ENCODE measurements around the gene KCNH2. TPM values are rescaled to one million over a fixed set of nuclear protein-coding genes. Genes with fewer than 3 reads are reported as not detected.
A peak's percentile ranks its signal among the peaks of the same experiment; 100 is the strongest.

Gene KCNH2
- total RNA-seq, 3 donors from 2014 or later = 0.49 to 0.71 (median 0.66) TPM

- DNase-seq (no peak), ATAC-seq (no peak)
- no peaks in the 10 kb centered on the region for H3K36me3 Mint-ChIP-seq (ENCODE audit: insufficient read depth)
- no peaks in the 10 kb centered on the region for H3K9me3 Mint-ChIP-seq
- no peak overlapping the region for H3K4me3 Mint-ChIP-seq
- peaks cover 6% of the 10 kb centered on the region for H3K27me3 Mint-ChIP-seq (ENCODE audit: low read depth)
- peaks cover 46% of the 10 kb centered on the region for H3K4me1 Mint-ChIP-seq (ENCODE audit: low read depth)
Observed at GRCh38 chr7:150941351-150942000, 36.6 kb downstream of the KCNH2 start.

GRCh38 chr7:150940431-150941102 lies 37.6 kb downstream of the KCNH2 start:
- no peak for ATAC-seq
- peaks cover 2% of the 10 kb centered on the region for H3K27me3 Mint-ChIP-seq (ENCODE audit: low read depth)
- no peak for DNase-seq
- H3K4me1 Mint-ChIP-seq (ENCODE audit: low read depth) = peaks cover 46% of the 10 kb centered on the region
- no peak overlapping the region for H3K4me3 Mint-ChIP-seq
- no peaks in the 10 kb centered on the region for H3K36me3 Mint-ChIP-seq (ENCODE audit: insufficient read depth)
- no peaks in the 10 kb centered on the region for H3K9me3 Mint-ChIP-seq

GRCh38 chr7:150939466-150939865 lies 38.7 kb downstream of the KCNH2 start:
- Mint-ChIP-seq H3K36me3 (ENCODE audit: insufficient read depth) (no peaks in the 10 kb centered on the region), H3K4me1 (ENCODE audit: low read depth) (peaks cover 46% of the 10 kb centered on the region), H3K4me3 (no peak overlapping the region), H3K27me3 (ENCODE audit: low read depth) (peaks cover 1% of the 10 kb centered on the region), H3K9me3 (no peaks in the 10 kb centered on the region)
- ATAC-seq (no peak), DNase-seq (no peak)

GRCh38 chr7:150939052-150939451 lies 39.1 kb downstream of the KCNH2 start:
- ATAC-seq (no peak), DNase-seq (no peak)
- Mint-ChIP-seq H3K9me3 (no peaks in the 10 kb centered on the region), H3K4me3 (no peak overlapping the region), H3K27me3 (ENCODE audit: low read depth) (peaks cover 1% of the 10 kb centered on the region), H3K4me1 (ENCODE audit: low read depth) (peaks cover 46% of the 10 kb centered on the region), H3K36me3 (ENCODE audit: insufficient read depth) (no peaks in the 10 kb centered on the region)

- Mint-ChIP-seq H3K9me3 (no peaks in the 10 kb centered on the region), H3K27me3 (ENCODE audit: low read depth) (peaks cover 1% of the 10 kb centered on the region), H3K36me3 (ENCODE audit: insufficient read depth) (no peaks in the 10 kb centered on the region), H3K4me1 (ENCODE audit: low read depth) (peaks cover 46% of the 10 kb centered on the region), H3K4me3 (no peak overlapping the region)
- ATAC-seq = no peak
- DNase-seq = no peak
Observed at GRCh38 chr7:150938566-150938965, 39.6 kb downstream of the KCNH2 start.

GRCh38 chr7:150937848-150938561 lies 40.1 kb downstream of the KCNH2 start:
- no peak for DNase-seq
- Mint-ChIP-seq H3K4me1 (ENCODE audit: low read depth) (peaks cover 43% of the 10 kb centered on the region), H3K4me3 (peak overlapping the region; percentile 53), H3K9me3 (no peaks in the 10 kb centered on the region), H3K36me3 (ENCODE audit: insufficient read depth) (no peaks in the 10 kb centered on the region), H3K27me3 (ENCODE audit: low read depth) (peaks cover 1% of the 10 kb centered on the region)
- ATAC-seq = peak; percentile 84 to 87

GRCh38 chr7:150936018-150936417 lies 42.1 kb downstream of the KCNH2 start:
- DNase-seq (no peak), ATAC-seq (no peak)
- Mint-ChIP-seq H3K9me3 (no peaks in the 10 kb centered on the region), H3K4me3 (no peak overlapping the region), H3K4me1 (ENCODE audit: low read depth) (peaks cover 27% of the 10 kb centered on the region), H3K36me3 (ENCODE audit: insufficient read depth) (no peaks in the 10 kb centered on the region), H3K27me3 (ENCODE audit: low read depth) (peaks cover 1% of the 10 kb centered on the region)

GRCh38 chr7:150935149-150935548 lies 43.0 kb downstream of the KCNH2 start:
- peaks cover 27% of the 10 kb centered on the region for H3K4me1 Mint-ChIP-seq (ENCODE audit: low read depth)
- DNase-seq = no peak
- peaks cover 1% of the 10 kb centered on the region for H3K27me3 Mint-ChIP-seq (ENCODE audit: low read depth)
- H3K9me3 Mint-ChIP-seq = no peaks in the 10 kb centered on the region
- no peaks in the 10 kb centered on the region for H3K36me3 Mint-ChIP-seq (ENCODE audit: insufficient read depth)
- no peak for ATAC-seq
- no peak overlapping the region for H3K4me3 Mint-ChIP-seq

- H3K4me1 Mint-ChIP-seq (ENCODE audit: low read depth) = peaks cover 24% of the 10 kb centered on the region
- H3K36me3 Mint-ChIP-seq (ENCODE audit: insufficient read depth) = no peaks in the 10 kb centered on the region
Observed at GRCh38 chr7:150934045-150934766, 43.9 kb downstream of the KCNH2 start.

GRCh38 chr7:150931199-150931869 lies 46.8 kb downstream of the KCNH2 start:
- DNase-seq (no peak), ATAC-seq (no peak)

More at GRCh38 chr7:150934045-150934766, 43.9 kb downstream of the KCNH2 start:
- Mint-ChIP-seq H3K27me3 (ENCODE audit: low read depth) (peaks cover under 1% of the 10 kb centered on the region), H3K4me3 (no peak overlapping the region), H3K9me3 (no peaks in the 10 kb centered on the region)
- ATAC-seq (no peak), DNase-seq (no peak)

GRCh38 chr7:150928541-150928940 lies 49.6 kb downstream of the KCNH2 start:
- Mint-ChIP-seq H3K4me1 (ENCODE audit: low read depth) (peaks cover 17% of the 10 kb centered on the region), H3K36me3 (ENCODE audit: insufficient read depth) (no peaks in the 10 kb centered on the region), H3K4me3 (no peak overlapping the region), H3K9me3 (no peaks in the 10 kb centered on the region), H3K27me3 (ENCODE audit: low read depth) (no peaks in the 10 kb centered on the region)
- DNase-seq = no peak
- ATAC-seq = no peak

More at GRCh38 chr7:150931199-150931869, 46.8 kb downstream of the KCNH2 start:
- Mint-ChIP-seq H3K27me3 (ENCODE audit: low read depth) (no peaks in the 10 kb centered on the region), H3K4me3 (no peak overlapping the region), H3K4me1 (ENCODE audit: low read depth) (peaks cover 4% of the 10 kb centered on the region), H3K9me3 (no peaks in the 10 kb centered on the region), H3K36me3 (ENCODE audit: insufficient read depth) (no peaks in the 10 kb centered on the region)

GRCh38 chr7:150927956-150928344 lies 50.2 kb downstream of the KCNH2 start:
- Mint-ChIP-seq H3K4me3 (no peak overlapping the region), H3K4me1 (ENCODE audit: low read depth) (peaks cover 19% of the 10 kb centered on the region), H3K36me3 (ENCODE audit: insufficient read depth) (no peaks in the 10 kb centered on the region), H3K9me3 (no peaks in the 10 kb centered on the region), H3K27me3 (ENCODE audit: low read depth) (no peaks in the 10 kb centered on the region)
- DNase-seq (no peak), ATAC-seq (no peak)

- Mint-ChIP-seq H3K36me3 (ENCODE audit: insufficient read depth) (no peaks in the 10 kb centered on the region), H3K27me3 (ENCODE audit: low read depth) (no peaks in the 10 kb centered on the region), H3K9me3 (no peaks in the 10 kb centered on the region), H3K4me3 (no peak overlapping the region), H3K4me1 (ENCODE audit: low read depth) (peaks cover 21% of the 10 kb centered on the region)
- no peak for DNase-seq
- no peak for ATAC-seq
Observed at GRCh38 chr7:150927157-150927955, 50.8 kb downstream of the KCNH2 start.

Measured in activated T-cell treated with anti-CD3 and anti-CD28 coated beads, Interleukin-2, amount 50 U/mL, for 4 hours (primary cell).